ENCODE data around the gene CFAP410.
"Not testable (repeated sequence)": the region's sequence is repeated elsewhere in the genome, so short reads cannot be mapped to it uniquely, and the experiment has no call there.

Gene CFAP410

DNA sequence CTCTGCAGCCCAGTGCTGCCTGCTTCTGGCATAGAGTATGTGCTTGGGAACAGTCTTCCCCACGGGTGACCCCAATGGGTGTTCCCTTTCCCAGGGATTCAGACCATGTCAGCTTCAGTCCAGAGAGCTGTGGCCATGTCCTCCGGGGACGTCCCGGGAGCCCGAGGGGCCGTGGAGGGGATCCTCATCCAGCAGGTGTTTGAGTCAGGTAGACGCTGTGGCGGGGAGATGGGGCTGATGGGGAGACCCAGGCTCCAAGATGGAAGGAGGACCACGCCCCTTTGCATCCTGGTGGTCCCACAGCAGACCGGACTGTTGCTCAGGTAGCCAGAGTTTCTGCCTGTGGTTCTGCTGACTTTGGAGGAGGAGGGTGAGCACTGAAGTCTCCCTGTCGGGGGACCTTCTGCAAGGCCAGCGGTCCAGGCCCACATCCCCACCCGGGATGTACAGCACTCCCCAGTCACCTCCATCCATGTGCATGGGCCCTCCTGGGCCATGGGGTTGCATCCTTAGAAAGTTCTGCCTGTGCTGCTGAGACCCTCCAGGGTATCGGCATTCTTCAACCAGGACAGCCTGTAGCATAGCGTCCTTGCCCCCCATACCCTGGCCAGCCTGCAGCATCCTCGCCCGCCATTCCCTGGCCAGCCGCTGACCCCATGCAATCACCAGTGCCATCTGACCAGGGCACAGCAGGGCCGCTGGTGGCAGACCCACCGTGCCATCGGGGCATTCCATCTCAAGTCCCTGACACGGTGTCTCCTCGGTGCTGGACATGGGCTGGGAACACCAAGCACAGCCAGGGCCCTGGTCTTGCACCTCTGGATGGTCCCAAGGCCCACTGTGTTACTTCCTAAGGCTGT is 50.7 kb downstream of the CFAP410 start:
- DNase-seq (ENCODE audit: extremely low read depth in 1 of 2, low read depth in 1 of 2), result no peak

GRCh38 chr21:44286716-44287632 is 52.2 kb downstream of the CFAP410 start:
- no peak for DNase-seq (ENCODE audit: extremely low read depth in 1 of 2, low read depth in 1 of 2)

DNA sequence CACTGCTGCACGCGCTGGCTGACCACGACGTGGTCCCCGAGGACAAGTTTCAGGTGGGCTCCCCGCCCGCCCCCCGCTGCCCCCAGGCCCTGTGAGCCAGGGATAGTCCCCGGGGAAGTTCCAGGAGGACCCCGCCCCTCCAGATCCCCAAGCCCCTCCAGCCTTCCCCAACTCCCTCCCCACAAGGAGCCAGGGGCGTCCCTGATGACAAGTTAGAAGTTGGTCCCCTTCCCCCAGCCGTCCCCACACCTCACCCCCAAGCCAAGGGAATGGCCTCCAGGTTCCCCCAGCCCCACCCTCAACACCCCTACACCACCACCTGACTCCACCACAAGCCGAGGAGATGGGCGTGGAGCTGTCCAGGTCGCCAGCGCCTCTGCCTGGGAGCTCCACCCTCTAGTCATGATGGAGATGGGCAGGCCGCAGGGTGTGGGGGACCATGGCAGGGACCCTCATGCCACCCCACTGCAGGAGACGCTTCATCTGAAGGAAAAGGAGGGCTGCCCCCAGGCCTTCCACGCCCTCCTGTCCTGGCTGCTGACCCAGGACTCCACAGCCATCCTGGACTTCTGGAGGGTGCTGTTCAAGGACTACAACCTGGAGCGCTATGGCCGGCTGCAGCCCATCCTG is 53.0 kb downstream of the CFAP410 start:
- no peak for DNase-seq (ENCODE audit: extremely low read depth in 1 of 2, low read depth in 1 of 2)

DNA sequence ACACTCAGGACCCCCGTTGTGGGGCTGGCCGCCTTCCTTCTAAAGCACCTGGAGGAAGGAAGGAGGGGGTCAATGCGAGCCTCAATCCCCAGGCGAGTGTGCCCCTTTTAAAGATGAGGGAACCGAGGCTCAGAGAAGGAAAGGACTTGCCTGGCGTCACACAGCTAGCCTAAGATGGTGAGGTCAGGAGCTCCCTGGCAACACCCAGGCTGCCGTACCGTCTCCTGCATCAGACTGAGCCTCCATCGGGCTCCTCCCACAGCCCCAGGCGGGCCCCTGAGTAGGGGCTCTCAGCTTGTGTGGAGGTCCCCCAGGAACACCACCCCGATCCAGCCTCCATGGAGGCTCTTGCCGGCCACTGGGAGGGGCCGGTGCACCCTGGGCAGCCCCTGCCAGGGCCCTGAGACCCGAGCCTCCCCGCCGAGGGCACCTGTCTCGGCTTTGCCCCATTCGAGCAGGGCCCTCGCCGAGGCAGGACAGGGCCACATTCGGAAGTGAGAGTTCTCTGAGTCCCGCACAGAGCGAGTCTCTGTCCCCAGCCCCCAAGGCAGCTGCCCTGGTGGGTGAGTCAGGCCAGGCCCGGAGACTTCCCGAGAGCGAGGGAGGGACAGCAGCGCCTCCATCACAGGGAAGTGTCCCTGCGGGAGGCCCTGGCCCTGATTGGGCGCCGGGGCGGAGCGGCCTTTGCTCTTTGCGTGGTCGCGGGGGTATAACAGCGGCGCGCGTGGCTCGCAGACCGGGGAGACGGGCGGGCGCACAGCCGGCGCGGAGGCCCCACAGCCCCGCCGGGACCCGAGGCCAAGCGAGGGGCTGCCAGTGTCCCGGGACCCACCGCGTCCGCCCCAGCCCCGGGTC is 53.8 kb downstream of the CFAP410 start, which contains the start of gene AIRE:
TSS of gene AIRE (plus strand) at position 739 of the 855 bp plus-strand sequence. CDS start 131 bp downstream, outside the sequence.
- DNase-seq (ENCODE audit: extremely low read depth in 1 of 2, low read depth in 1 of 2), result no peak

DNA sequence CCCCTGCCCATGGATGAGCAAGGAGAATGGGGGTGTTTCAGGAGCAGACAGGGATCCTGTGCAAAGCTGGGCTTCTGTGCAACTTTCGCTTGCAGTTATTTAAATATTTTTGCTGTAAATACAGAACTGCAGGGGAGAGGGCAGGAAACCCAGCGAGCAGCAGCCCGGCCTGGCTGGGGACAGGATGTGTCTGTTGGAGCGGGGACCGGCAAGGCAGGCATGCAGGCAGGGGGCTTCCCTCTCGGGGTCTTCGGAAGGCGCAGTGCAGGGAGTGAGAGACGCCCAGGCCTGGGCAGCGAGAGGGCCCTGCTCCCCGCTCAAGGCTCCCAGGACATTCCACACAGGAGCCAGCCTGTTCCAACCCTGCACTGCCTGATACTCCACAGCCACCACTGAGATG is 55.2 kb downstream of the CFAP410 start:
- DNase-seq (ENCODE audit: extremely low read depth in 1 of 2, low read depth in 1 of 2), result no peak

DNA sequence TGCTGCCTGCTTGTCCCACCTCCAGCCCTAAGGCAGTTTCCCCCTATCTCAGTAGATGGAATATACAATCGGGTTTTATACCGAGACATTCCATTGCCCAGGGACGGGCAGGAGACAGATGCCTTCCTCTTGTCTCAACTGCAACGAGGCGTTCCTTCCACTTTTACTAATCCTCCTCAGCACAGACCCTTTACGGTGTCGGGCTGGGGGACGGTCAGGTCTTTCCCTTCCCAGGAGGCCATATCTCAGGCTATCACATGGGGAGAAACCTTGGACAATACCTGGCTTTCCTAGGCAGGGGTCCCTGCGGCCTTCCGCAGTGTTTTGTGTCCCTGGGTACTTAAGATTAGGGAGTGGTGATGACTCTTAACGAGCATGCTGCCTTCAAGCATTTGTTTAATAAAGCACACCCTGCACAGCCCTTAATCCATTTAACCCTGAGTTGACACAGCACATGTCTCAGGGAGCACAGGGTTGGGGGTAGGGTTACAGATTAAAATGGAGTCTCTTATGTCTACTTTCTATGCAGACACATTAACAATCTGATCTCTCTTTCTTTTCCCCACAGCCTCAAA is 55.9 kb downstream of the CFAP410 start:
- DNase-seq (ENCODE audit: extremely low read depth in 1 of 2, low read depth in 1 of 2), result not testable (repeated sequence)

DNA sequence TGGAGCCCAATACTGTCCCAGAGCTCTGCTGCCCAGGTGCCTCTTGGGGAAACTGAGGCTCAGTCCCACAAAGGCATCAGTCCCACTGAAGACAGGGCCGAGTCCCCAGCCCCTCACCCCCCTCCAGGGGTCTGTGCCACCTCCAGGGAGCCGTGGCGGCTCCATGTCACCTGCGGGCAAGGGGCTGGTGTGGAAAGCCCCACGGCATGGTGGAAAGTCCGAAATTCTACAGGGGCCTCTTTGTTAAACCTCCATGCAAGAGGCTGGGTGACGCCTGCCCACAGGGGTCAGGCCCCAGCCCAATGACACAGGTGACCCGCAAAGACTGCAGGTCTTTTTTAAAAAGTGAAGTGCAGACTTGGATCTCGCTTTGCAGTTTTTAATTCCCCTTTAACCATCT is 56.8 kb downstream of the CFAP410 start:
- DNase-seq (ENCODE audit: extremely low read depth in 1 of 2, low read depth in 1 of 2), result no peak

DNA sequence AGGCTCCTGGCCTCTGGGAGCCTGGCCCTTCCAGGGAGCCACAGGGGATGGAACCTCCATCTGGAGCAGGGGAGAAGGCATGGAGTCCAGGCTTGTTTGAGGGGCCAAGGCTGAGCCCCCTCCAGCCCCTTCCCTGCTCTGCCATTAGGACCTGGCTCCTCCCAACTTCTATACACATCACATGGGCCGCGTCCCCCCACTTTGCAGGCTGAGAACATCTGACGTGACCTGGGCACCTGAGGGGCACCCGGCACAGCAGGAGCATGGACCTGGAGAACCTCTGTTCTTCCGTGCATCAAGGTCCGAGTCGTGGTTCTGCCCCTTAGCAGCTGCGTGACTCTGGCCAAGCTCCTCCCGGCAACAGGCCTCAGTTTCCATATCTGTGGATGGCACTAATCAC is 57.4 kb downstream of the CFAP410 start:
- no peak for DNase-seq (ENCODE audit: extremely low read depth in 1 of 2, low read depth in 1 of 2)

DNA sequence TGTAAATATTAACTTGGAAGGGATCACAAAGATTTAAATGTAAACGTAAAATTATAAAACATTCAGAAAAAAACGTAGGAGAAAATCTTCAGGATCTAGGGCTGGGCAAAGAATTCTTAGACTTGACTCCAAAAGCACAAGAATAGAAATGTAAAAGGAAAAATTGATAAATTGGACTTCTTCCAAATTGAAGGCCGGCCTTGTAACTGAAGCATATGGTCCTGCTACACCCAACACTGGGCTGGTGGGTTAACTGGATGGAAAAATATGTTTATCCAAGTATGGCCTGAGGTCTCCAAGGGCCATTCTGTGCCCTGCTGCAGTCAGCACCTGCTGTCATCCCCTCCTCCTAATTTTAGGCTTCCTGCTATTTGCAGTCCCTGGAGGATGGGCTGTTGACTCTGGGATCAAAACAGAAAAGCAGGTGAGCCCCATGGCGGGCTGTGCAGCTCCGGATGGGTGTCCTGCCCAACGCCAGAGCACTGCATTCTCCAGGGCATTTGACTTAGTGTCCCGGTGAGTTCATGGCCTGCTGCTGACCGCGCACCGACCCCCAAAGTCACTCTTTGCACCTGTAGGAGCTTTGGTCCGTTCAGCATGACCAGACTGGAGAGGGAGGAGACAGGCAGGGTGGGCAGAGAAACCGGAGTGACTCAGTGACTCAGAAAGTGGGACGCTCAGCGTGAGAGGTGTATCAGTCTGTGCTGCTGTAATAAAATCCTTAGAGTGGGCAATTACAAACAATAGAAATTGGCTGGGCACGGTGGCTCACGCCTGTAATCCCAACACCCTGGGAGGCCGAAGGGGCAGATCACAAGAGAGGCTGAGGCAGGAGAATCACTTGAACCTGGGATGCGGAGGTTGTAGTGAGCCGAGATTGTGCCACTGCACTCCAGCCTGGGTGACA is 59.6 kb downstream of the CFAP410 start:
- DNase-seq (ENCODE audit: extremely low read depth in 1 of 2, low read depth in 1 of 2), result no peak

Data from stimulated activated CD8-positive, alpha-beta memory T cell treated with anti-CD3 and anti-CD28 coated beads, Interleukin-7, amount 100 ng/mL, for 48 hours (primary cell).